GM12878 (cell line): ENCODE measurements around the gene ADAMTS2. TPM values are rescaled to one million over a fixed set of nuclear protein-coding genes. Genes with fewer than 3 reads are reported as not detected.

Experiments used
- ATAC-seq: fragments of 200-7000 bp; cut with Tn5 transposase; 3 replicates; pipeline ENCODE4 v1.9.1; 2020; ENCODE audit warnings: mild to moderate bottlenecking, moderate library complexity
- BruUV-seq: library from RNA; stranded (reverse); fragments of 400-500 nt; replicated peaks from 2 replicates; lab custom pipeline; 2021; lab: Mats Ljungman, UMichigan
- CTCF ChIA-PET: fragments of 300-600 bp; sonication (Branson Sonifier 250); formaldehyde crosslinking; extraction: SDS; loops from one replicate; lab custom pipeline; 2021; ENCODE audit warnings: inconsistent platforms; lab: Yijun Ruan, JAX
- POLR2A ChIA-PET: fragments of 350-600 bp; formaldehyde crosslinking; extraction: SDS; loops from one replicate; lab custom pipeline; 2021; ENCODE audit warnings: inconsistent platforms; lab: Charles Lee
- RAD21 ChIA-PET: fragments of 300-600 bp; sonication (Branson Sonifier 250); formaldehyde crosslinking; loops from one replicate; lab custom pipeline; 2023; ENCODE audit warnings: antibody characterized with exemption; ENCODE audit not compliant: unreplicated experiment; lab: Charles Lee
- SMC1A ChIA-PET: fragments of 300-600 bp; sonication (Branson Sonifier 250); formaldehyde crosslinking; loops from one replicate; lab custom pipeline; 2023; ENCODE audit not compliant: unreplicated experiment, uncharacterized antibody; lab: Charles Lee
- DNase-seq: peaks from one replicate; pipeline ENCODE4 v3.0.0-alpha.2; 2011; ENCODE audit warnings: low read depth, low spot score
- FAIRE-seq: peaks from 3 replicates; lab custom pipeline; 2011; peaks lifted over from hg19 to GRCh38; lab: Jason Lieb, UNC
- H2AFZ ChIP-seq: 2 replicates; pipeline ENCODE4 v1.6.0; 2011; ENCODE audit warnings: low read depth, low read length, control low read depth; ENCODE audit not compliant: control insufficient read depth
- H3K27ac ChIP-seq: 2 replicates; pipeline ENCODE4 v1.5.1; 2011; ENCODE audit warnings: control low read depth; ENCODE audit not compliant: control insufficient read depth, insufficient read depth
- H3K27me3 ChIP-seq, 2 experiments: replicated peaks in 1 of 2; 2 replicates each; pipeline versions ENCODE4 v1.6.0 to v1.6.1; 2011; ENCODE audit warnings: low read length in 1 of 2; ENCODE audit not compliant: control insufficient read depth in 2 of 2, insufficient read depth in 2 of 2
- H3K36me3 ChIP-seq, 2 experiments: 2 replicates each; pipeline ENCODE4 v1.5.1; 2011; ENCODE audit warnings: low read length in 1 of 2; ENCODE audit not compliant: control insufficient read depth in 2 of 2, insufficient read depth in 2 of 2
- H3K4me1 ChIP-seq: 2 replicates; pipeline ENCODE4 v1.6.1; 2011; ENCODE audit warnings: mild to moderate bottlenecking, low read length, moderate library complexity, mixed read lengths; ENCODE audit not compliant: control insufficient read depth, insufficient read depth
- H3K4me2 ChIP-seq: 2 replicates; pipeline ENCODE4 v1.6.0; 2011; ENCODE audit warnings: control low read depth; ENCODE audit not compliant: control insufficient read depth, insufficient read depth
- H3K4me3 ChIP-seq: fragments of 200-600 bp; sonication (generic); 2 replicates; pipeline ENCODE4 v1.5.1; 2016
- H3K79me2 ChIP-seq: 2 replicates; pipeline ENCODE4 v1.6.0; 2011; ENCODE audit warnings: low read length; ENCODE audit not compliant: control insufficient read depth, insufficient read depth
- H3K9ac ChIP-seq: 2 replicates; pipeline ENCODE4 v1.8.0; 2011; ENCODE audit warnings: low read length, control low read depth, mixed read lengths; ENCODE audit not compliant: control insufficient read depth, insufficient read depth
- H3K9me3 ChIP-seq: replicated peaks from 3 replicates; pipeline ENCODE4 v1.5.1; 2011; ENCODE audit warnings: mild to moderate bottlenecking, low read length; ENCODE audit not compliant: control insufficient read depth, insufficient read depth
- H4K20me1 ChIP-seq: 2 replicates; pipeline ENCODE4 v1.6.0; 2011; ENCODE audit not compliant: control insufficient read depth, insufficient read depth
- ASH2L ChIP-seq: fragments of 300-600, 200-600 bp; sonication (generic); IDR thresholded peaks from 2 replicates; pipeline ENCODE4 v1.6.1; 2017; ENCODE audit warnings: low read depth, mild to moderate bottlenecking, borderline replicate concordance
- BRCA1 ChIP-seq: IDR thresholded peaks from 2 replicates; pipeline ENCODE4 v1.6.1; 2011; ENCODE audit warnings: low read depth, low read length, improper control_type of control experiment
- CBX3 ChIP-seq: fragments of 200-600 bp; sonication (generic); IDR thresholded peaks from 2 replicates; pipeline ENCODE4 v1.6.1; 2016; ENCODE audit warnings: low read depth, borderline replicate concordance
- CHD1 ChIP-seq: IDR thresholded peaks from 2 replicates; pipeline ENCODE4 v1.6.1; 2012; ENCODE audit warnings: low read depth, low read length, improper control_type of control experiment
- CREB1 ChIP-seq: IDR thresholded peaks from 2 replicates; pipeline ENCODE4 v1.6.1; 2012; ENCODE audit warnings: low read depth, mild to moderate bottlenecking, inconsistent platforms
- IKZF1 ChIP-seq: fragments of 450-650 bp; conservative IDR thresholded peaks from 2 replicates; pipeline ENCODE4 v1.6.1; 2017; ENCODE audit warnings: antibody characterized with exemption, mild to moderate bottlenecking
- IRF4 ChIP-seq: IDR thresholded peaks from 2 replicates; pipeline ENCODE4 v1.6.1; 2011; ENCODE audit warnings: low read depth, low read length
- MEF2A ChIP-seq: IDR thresholded peaks from 2 replicates; pipeline ENCODE4 v1.6.1; 2011; ENCODE audit warnings: low read depth, mild to moderate bottlenecking, low read length, moderate library complexity; ENCODE audit not compliant: insufficient read depth
- MTA2 ChIP-seq: fragments of 450-650 bp; IDR thresholded peaks from 2 replicates; pipeline ENCODE4 v1.6.1; 2016; ENCODE audit warnings: low read depth, mild to moderate bottlenecking, moderate library complexity
- RAD51 ChIP-seq: fragments of 450-650 bp; IDR thresholded peaks from 2 replicates; pipeline ENCODE4 v1.6.1; 2016; ENCODE audit warnings: moderate library complexity, mild to moderate bottlenecking, inconsistent platforms
- RCOR1 ChIP-seq: conservative IDR thresholded peaks from 2 replicates; pipeline ENCODE4 v1.6.1; 2012; ENCODE audit warnings: low read depth, low read length, improper control_type of control experiment
- SREBF1 ChIP-seq: IDR thresholded peaks from 2 replicates; pipeline ENCODE4 v1.6.1; 2012; ENCODE audit warnings: mild to moderate bottlenecking, low read length
- YBX1 ChIP-seq: fragments of 450-650 bp; IDR thresholded peaks from 2 replicates; pipeline ENCODE4 v1.6.1; 2016; ENCODE audit warnings: antibody characterized with exemption
- ZNF384 ChIP-seq: IDR thresholded peaks from 2 replicates; pipeline ENCODE4 v1.6.1; 2012; ENCODE audit warnings: low read depth, mild to moderate bottlenecking, low read length, improper control_type of control experiment, borderline replicate concordance
- WGBS: methylation state at CpG from one replicate; pipeline ENCODE4 v1.1.6; 2016; ENCODE audit warnings: low lambda C conversion rate; ENCODE audit not compliant: insufficient replicate concordance, insufficient coverage; ENCODE audit errors: missing lambda C conversion rate; 5-methylcytosine and 5-hydroxymethylcytosine counted together
- in situ Hi-C: fragments of 300-500 bp; cut with MboI; formaldehyde crosslinking; loops from 9 replicates; pipeline ENCODE4 v1.14.3; 2018; ENCODE audit warnings: mixed read lengths
- intact Hi-C: fragments of 100-400 bp; cut with micrococcal nuclease; formaldehyde crosslinking; loops from one replicate; pipeline ENCODE4 v1.14.2; 2022; ENCODE audit not compliant: unreplicated experiment
- polyA plus RNA-seq, 11 experiments: library from polyadenylated mRNA; depleted of rRNA in 4 of 11; unstranded in 6 of 11; stranded (reverse) in 5 of 11; fragments of >200 nt; fragmentation: Nextera tagmentation in 4 of 11; fragmentation: Illumina TruSeq in 1 of 11; extraction: Ambion mirVana in 4 of 11; extraction: Trizol in 1 of 11; gene quantifications; 1 replicate in 1 of 11; 2 replicates in 10 of 11; pipeline versions ENCODE4 v1.2.1 to v1.2.3, GENCODE V29; 2011 to 2016; ENCODE audit warnings: inconsistent platforms in 2 of 11, missing spikeins in 2 of 11, low read depth in 1 of 11
- total RNA-seq, 4 experiments: library from RNA; depleted of rRNA in 3 of 4; stranded (reverse); fragments of >200 nt in 3 of 4; fragmentation: Illumina TruSeq in 1 of 4; extraction: Trizol in 1 of 4; gene quantifications; 2 replicates each; pipeline versions ENCODE4 v1.2.1 to v1.2.3, GENCODE V29; 2013 to 2021
- TF ChIP-seq, protein P1 (sequence below): fragments of 150-350 bp; IDR thresholded peaks from 2 replicates; pipeline ENCODE4 v1.6.1; 2016; ENCODE audit warnings: low read depth, low read length
- TF ChIP-seq, protein P2 (sequence below): fragments of 450-650 bp; IDR thresholded peaks from 2 replicates; pipeline ENCODE4 v1.6.1; 2017; ENCODE audit warnings: mild to moderate bottlenecking
- TF ChIP-seq, protein P3 (sequence below): fragments of 450-650 bp; formaldehyde crosslinking; IDR thresholded peaks from 2 replicates; pipeline ENCODE4 v1.5.0; 2022; ENCODE audit warnings: mild to moderate bottlenecking, missing genetic modification characterization

The ADAMTS2 gene
- total and polyA plus RNA-seq, 10 of the 15 experiments (the other 5 are each of a cell fraction or from before 2014, with no cell fraction given) = 0.03 to 0.05 TPM; not detected in 8

DNA sequence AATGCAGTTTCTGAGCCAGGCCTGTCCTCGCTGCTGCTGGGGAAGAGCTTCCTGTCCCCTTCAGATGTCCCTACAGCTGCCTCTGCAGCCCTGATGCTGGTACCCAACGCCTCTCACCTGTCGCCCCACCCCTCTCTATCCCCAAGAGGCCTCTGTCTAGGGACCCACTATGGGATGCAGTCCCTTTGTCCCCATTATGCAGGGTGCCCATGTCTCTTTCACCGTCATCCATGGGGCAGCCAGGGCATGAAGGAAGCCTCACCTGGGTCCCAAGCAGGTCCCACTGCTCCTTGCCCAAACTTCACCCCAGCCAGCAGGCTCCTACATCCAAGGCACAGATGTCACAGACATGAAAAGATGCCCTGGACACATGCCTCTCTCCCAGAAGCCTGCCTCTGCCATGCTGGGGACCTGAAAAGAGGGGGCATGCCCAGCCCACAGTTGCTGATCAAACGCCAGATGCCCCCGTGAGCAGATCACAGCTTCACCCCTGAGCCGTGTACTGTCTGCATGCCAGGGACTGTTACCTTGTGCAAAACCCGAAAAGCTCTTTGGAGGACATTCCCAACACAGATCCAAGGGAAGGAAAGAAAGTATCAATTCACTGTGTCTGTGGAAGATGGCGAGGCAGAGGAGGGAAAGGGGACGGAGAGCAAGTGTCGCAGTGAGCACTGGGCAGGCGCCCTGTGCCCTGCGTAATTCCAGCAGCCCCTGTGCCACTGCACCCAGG lies 81.0 kb downstream of the ADAMTS2 start:
- Histone ChIP-seq H3K9me3 (no peaks in the 10 kb centered on the region; the same call in 2 of the 3 replicates), H3K9ac (no peak overlapping the region), H3K4me3 (no peak overlapping the region), H3K36me3 (no peaks in the 10 kb centered on the region), H3K79me2 (no peaks in the 10 kb centered on the region), H3K27me3 (no peaks in the 10 kb centered on the region), H4K20me1 (no peaks in the 10 kb centered on the region), H3K4me1 (no peaks in the 10 kb centered on the region), H3K4me2 (no peak overlapping the region), H3K27ac (no peak overlapping the region), H2AFZ (no peak overlapping the region)
- ChIA-PET RAD21 (no interaction called here), POLR2A (no interaction called here), SMC1A (no interaction called here), CTCF (no interaction called here)
- in situ Hi-C loops (no loop called here), intact Hi-C loops (no loop called here)
- ATAC-seq = no peak
- FAIRE-seq = no peak
- DNase-seq = no peak
- BruUV-seq = no TSS peak
- WGBS = 39% methylated on average over 13 of the region's 13 CpGs
- no peak for TF ChIP-seq ZNF384
- TF ChIP-seq, protein P1, sequence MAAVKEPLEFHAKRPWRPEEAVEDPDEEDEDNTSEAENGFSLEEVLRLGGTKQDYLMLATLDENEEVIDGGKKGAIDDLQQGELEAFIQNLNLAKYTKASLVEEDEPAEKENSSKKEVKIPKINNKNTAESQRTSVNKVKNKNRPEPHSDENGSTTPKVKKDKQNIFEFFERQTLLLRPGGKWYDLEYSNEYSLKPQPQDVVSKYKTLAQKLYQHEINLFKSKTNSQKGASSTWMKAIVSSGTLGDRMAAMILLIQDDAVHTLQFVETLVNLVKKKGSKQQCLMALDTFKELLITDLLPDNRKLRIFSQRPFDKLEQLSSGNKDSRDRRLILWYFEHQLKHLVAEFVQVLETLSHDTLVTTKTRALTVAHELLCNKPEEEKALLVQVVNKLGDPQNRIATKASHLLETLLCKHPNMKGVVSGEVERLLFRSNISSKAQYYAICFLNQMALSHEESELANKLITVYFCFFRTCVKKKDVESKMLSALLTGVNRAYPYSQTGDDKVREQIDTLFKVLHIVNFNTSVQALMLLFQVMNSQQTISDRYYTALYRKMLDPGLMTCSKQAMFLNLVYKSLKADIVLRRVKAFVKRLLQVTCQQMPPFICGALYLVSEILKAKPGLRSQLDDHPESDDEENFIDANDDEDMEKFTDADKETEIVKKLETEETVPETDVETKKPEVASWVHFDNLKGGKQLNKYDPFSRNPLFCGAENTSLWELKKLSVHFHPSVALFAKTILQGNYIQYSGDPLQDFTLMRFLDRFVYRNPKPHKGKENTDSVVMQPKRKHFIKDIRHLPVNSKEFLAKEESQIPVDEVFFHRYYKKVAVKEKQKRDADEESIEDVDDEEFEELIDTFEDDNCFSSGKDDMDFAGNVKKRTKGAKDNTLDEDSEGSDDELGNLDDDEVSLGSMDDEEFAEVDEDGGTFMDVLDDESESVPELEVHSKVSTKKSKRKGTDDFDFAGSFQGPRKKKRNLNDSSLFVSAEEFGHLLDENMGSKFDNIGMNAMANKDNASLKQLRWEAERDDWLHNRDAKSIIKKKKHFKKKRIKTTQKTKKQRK = no peak
- no peak for TF ChIP-seq RAD51
- TF ChIP-seq, protein P2, sequence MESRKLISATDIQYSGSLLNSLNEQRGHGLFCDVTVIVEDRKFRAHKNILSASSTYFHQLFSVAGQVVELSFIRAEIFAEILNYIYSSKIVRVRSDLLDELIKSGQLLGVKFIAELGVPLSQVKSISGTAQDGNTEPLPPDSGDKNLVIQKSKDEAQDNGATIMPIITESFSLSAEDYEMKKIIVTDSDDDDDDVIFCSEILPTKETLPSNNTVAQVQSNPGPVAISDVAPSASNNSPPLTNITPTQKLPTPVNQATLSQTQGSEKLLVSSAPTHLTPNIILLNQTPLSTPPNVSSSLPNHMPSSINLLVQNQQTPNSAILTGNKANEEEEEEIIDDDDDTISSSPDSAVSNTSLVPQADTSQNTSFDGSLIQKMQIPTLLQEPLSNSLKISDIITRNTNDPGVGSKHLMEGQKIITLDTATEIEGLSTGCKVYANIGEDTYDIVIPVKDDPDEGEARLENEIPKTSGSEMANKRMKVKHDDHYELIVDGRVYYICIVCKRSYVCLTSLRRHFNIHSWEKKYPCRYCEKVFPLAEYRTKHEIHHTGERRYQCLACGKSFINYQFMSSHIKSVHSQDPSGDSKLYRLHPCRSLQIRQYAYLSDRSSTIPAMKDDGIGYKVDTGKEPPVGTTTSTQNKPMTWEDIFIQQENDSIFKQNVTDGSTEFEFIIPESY = no peak
- TF ChIP-seq CHD1 = no peak
- no peak for TF ChIP-seq IKZF1
- no peak for TF ChIP-seq SREBF1
- TF ChIP-seq, protein P3, sequence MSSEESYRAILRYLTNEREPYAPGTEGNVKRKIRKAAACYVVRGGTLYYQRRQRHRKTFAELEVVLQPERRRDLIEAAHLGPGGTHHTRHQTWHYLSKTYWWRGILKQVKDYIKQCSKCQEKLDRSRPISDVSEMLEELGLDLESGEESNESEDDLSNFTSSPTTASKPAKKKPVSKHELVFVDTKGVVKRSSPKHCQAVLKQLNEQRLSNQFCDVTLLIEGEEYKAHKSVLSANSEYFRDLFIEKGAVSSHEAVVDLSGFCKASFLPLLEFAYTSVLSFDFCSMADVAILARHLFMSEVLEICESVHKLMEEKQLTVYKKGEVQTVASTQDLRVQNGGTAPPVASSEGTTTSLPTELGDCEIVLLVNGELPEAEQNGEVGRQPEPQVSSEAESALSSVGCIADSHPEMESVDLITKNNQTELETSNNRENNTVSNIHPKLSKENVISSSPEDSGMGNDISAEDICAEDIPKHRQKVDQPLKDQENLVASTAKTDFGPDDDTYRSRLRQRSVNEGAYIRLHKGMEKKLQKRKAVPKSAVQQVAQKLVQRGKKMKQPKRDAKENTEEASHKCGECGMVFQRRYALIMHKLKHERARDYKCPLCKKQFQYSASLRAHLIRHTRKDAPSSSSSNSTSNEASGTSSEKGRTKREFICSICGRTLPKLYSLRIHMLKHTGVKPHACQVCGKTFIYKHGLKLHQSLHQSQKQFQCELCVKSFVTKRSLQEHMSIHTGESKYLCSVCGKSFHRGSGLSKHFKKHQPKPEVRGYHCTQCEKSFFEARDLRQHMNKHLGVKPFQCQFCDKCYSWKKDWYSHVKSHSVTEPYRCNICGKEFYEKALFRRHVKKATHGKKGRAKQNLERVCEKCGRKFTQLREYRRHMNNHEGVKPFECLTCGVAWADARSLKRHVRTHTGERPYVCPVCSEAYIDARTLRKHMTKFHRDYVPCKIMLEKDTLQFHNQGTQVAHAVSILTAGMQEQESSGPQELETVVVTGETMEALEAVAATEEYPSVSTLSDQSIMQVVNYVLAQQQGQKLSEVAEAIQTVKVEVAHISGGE (CRISPR knock-in tag) = no peak
- no peak for TF ChIP-seq YBX1
- no peak for TF ChIP-seq ASH2L
- no peak for TF ChIP-seq RCOR1
- no peak for TF ChIP-seq IRF4
- TF ChIP-seq CREB1 = no peak
- TF ChIP-seq CBX3 = no peak
- TF ChIP-seq MEF2A = no peak
- no peak for TF ChIP-seq BRCA1
- no peak for TF ChIP-seq MTA2
